SKM-1 (cell line): ENCODE measurements around the gene SLC22A13.
"Not testable (repeated sequence)": the region's sequence is repeated elsewhere in the genome, so short reads cannot be mapped to it uniquely, and the experiment has no call there.

Experiments
- DNase-seq: peaks from one replicate; lab custom pipeline; 2025; ENCODE audit not compliant: unreplicated experiment; lab: John Stamatoyannopoulos, UW

Gene SLC22A13, protein sequence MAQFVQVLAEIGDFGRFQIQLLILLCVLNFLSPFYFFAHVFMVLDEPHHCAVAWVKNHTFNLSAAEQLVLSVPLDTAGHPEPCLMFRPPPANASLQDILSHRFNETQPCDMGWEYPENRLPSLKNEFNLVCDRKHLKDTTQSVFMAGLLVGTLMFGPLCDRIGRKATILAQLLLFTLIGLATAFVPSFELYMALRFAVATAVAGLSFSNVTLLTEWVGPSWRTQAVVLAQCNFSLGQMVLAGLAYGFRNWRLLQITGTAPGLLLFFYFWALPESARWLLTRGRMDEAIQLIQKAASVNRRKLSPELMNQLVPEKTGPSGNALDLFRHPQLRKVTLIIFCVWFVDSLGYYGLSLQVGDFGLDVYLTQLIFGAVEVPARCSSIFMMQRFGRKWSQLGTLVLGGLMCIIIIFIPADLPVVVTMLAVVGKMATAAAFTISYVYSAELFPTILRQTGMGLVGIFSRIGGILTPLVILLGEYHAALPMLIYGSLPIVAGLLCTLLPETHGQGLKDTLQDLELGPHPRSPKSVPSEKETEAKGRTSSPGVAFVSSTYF

DNA sequence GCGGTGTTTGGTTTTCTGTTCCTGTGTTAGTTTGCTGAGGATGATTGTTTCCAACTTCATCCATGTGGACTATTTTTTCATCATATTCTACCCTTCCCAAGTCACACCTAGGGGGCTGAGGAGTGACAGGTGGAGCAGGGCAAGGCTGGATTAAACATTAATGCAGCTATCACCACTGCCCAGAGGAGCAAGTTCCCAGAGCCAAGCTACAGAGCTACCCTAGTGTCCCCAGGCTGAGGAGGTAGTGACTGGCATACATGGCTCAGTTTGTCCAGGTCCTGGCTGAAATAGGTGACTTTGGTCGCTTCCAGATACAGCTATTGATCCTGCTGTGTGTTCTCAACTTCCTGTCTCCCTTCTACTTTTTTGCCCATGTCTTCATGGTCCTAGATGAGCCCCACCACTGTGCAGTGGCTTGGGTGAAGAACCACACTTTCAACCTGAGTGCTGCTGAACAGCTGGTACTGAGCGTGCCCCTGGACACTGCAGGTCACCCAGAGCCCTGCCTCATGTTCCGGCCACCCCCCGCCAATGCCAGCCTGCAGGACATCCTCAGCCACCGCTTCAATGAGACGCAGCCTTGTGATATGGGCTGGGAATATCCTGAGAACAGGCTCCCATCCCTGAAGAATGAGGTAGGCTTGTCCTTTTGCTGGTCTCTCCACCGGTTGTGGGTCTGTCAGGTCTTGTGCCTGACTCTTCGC is at the start of gene SLC22A13:
Gene SLC22A13, plus strand, starts transcription at position 209 of the 704 bp plus-strand sequence. Its CDS starts 49 bp downstream, at position 258.
- DNase-seq: no peak

DNA sequence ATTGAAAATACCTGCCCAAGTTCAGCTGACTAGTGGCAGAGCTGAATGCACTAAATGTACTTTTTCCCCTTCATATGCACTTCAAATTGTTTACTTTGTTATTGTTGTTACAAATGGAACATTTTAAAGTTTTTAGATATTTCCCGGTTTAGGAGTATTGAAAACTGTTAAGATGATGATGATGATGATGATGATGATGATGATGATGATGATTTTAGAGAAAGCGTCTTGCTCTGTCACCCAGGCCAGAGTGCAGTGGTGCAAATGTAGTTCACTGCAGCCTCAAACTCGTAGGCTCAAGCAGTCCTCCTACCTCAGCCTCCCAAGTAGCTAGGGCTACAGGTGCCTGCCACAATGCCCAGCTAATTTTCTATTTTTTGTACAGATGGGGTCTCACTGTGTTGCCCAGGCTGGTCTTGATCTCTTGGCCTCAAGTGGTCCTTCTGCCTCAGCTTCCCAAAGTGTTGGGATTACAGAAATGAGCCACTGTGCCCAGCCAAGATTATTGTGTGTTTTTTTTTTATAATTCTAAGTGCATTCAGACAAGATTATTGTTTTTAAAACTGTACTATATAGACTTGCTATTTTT is 45.9 kb upstream of the SLC22A13 start:
- DNase-seq: no peak

DNA sequence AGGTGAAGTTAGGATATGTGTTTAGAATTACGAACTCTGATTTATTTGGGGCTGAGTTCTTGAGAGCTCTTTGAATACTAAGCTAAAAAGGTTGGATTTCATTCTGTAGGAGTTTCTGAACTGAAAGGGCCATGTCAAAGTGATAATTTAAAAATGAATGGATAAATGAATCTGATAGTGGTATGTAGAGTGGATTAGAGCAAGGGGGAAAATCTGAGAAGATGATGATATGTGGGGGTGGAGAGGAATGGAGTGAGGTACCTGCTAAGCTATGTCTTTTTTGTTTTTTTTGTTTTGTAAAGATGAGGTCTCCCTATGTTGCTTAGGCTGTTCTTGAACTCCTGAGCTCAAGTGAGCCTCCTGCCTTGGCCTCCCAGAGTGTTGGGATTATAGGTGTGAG is 44.6 kb upstream of the SLC22A13 start:
- no peak for DNase-seq

DNA sequence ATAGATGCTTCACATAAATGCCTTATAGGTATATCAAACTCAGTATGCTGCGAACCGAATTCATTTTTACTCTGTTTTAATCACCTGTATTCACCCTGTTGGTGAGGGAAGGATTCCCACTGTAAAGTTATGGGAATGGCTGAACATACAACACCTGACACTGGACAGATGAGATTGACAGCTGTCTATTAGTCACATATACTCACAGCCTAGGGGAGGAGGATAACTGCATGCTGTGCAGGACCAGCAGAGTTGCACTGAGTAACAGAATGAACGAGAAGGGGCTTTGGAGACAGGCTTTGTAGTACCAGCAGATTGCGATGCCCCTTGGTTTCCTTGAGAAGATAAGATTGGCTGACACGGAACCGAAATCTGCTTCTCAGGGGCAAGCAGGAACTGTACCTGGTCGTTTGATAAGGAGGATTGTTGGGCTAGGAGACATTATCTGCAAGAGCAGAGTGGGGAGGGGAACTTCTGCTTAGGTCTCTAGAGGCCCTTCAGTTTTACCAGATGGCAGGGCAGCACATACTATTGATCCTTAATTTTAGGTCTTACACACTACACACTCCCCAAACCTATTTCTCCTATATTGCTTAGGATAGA is 43.5 kb upstream of the SLC22A13 start:
- DNase-seq: no peak

DNA sequence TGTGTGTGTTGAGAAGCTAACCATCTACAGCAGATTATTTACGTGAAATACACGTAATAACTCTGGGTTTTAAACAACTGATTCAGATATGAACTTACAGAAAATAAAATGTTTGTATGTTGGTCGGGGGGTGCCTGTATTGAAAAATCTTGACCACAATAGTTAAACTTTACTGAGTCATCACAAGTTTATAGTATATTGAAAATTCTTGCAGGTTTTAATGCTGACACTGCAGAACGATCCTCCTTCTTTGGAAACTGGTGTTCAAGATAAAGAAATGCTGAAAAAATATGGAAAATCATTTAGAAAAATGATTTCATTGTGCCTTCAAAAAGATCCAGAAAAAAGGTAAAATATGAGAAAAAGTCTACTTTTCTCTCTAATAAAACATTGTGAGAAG is 41.3 kb upstream of the SLC22A13 start:
- DNase-seq: no peak

DNA sequence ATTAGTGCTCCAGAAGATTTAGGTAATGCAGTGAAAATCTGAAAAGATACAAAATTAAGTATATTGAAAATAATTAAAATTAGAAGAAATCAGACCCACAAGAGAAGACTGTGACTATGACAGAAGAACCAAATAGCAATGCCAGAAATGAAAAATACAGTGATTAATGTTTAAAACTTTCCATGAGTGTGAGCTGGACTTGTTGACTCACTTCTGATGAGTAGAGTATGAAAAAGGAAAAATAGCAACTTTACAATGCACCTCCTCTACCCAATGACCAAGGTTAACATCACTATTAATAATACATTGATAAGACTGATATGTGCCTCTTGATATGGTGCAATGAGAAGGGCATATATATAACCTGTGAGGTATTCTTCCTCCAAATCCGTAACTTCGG is 39.3 kb upstream of the SLC22A13 start:
- DNase-seq: no peak

DNA sequence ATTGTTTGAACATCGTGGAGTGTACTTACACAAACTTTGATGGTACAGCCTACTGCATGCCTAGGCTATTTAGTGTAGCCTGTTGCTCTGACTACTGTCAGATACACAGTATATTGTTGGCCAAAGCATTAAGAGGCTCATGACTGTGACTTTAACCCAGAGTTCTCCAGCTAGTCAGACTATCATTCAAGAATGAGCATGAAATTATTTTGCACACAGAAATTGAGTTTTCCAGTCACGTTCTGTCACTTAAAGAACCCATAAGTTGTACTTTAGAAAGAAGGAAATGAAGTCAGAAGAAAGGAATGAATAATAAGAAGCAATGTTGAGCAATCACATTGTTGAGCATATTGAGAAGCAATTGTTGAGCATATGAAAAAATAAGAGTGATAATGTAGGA is 37.6 kb upstream of the SLC22A13 start:
- DNase-seq: no peak

DNA sequence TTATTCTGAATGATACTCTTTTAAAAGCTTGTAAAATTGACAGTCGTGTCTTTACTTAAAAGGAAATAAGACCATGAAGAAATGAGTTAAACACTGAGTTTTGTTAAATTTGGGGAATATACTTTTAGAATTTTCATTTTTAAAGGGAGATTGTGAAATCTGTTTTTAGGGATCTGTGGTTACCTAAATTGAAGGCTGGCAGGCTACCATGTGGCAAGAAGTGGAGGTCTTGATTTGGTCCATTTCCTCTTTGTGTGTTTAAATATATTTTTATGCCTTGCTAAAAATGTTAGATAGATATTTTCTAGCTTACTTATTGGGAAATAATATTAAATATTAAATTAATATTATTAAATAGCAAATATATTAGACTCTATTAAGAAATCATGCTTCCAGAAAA is 36.6 kb upstream of the SLC22A13 start:
- DNase-seq: no peak

DNA sequence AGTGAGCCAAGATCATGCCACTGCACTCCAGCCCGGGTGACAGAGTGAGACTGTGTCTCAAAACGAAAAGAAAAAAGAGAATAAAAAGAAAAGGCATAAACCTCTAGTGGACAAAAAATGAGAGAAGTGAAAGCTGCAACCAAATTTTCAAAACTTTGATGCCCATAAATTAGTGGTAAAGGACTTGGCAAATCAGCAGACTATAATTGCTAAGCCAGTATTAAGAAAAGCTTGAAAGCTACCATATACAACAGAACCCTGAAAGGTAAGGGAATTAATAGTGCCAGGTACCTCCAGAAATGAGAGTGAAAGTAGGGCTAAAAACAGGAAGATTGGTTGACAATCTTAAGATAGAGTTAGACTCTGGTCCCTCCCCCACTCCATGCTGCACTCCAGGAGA is 32.9 kb upstream of the SLC22A13 start:
- DNase-seq: no peak

DNA sequence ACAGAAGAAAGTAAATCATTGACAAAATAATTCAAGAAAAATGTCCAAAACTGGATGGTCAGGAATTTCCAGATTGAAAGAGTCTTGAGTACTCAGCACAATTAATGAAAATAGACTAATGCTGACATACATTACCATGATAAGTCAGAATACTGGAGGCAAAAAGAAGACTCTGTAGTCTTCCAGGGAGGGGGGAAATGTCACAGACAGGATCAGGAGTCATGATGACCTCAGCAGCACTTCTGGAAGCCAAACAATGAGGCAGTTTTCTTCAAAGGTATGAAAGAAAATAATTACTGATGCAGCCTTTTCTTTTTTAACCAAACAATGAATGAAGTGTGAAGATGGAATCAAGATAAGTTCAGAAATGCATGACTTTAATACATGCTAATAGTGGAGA is 30.1 kb upstream of the SLC22A13 start:
- DNase-seq: no peak

DNA sequence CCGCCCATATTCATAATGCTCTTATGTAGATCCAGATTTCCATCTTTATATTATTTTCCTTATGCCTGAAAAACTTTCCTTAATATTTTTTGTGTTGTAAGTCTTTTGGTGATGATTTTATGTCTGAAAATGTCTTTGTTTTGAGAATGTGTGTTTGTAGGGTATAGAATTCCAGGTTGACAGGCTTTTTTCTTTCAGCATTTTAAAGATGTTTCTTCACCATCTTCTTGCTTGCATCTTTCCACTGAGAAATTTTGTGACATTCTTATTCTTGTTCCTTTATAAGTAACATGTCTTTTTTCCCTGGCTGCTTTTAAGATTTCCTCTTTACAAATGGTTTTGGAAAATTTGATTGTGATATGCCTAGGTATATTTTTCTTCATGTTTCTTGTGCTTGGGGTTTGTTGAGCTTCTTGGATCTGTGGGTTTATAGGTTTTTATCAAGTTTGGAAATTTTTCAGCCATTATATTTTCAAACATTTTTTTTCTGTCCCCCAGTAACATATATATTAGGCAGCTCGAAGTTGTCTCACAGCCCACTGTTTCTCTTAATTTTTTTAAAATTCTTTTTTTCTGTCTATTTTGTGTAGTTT is 27.1 kb upstream of the SLC22A13 start:
- no peak for DNase-seq

DNA sequence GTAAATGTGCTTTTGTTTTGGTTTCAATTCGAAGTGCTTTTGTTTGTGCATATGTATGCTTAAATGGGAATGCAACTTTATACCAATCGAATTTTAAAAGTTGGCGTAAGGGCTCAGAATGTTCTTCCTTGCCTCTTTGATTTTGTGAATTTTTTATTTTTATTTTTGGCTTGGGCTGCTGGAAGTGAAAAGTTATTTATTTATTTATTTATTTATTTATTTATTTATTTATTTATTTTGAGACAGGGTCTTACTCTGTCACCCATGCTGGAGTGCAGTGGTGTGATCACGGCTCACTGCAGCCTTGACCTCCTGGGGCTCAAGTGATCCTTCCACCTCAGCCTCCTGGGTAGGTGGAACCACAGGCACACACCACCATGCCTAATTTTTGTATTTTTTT is 22.8 kb upstream of the SLC22A13 start:
- not testable (repeated sequence) for DNase-seq

DNA sequence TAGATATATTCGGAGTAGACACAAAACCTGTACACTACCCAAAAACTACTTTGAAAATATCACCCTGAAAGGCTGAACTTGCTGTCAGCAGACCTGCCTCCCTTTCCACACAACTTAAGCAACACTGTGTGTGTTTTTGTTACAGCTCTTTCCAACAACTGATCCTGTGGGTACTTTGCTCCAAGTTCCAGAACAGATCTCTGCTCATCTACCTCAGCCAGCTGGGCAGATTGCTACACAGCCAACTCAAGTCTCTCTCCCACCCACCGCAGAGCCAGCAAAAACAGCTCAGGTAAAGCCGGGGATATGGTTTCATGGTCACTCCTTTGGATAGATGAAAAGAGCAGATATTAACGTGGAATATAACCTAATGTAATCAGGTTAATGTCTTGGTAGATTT is 19.7 kb upstream of the SLC22A13 start:
- DNase-seq: no peak

DNA sequence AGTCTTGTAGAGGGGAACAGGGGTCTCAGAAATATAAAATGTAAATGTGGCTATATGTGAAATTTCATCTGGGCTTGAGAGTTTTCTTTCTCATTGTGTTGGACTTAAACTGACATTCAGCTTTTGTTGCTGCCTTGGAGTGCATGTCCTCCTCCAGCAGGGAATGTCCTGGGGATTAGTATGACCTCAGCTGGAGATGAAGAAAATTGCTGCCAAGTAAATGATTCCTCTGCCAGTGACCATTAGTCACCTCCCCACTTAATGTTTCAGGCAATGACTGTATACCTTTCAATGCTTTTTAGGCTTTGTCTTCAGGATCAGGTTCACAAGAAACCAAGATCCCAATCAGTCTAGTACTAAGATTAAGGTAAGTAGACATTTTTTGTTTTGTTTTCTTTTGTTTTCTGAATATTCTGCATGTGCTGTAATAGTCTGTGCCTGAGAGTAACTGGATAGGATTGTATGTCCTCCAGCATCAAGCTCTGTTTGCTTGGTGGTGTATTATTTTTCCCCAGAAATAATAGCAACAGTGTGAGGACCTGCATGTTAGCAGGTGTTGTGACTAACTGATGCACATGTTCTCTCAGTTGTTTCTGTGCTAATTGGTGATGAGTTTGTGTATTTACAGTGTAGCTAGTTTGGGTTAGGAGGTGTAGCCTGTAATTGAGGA is 18.1 kb upstream of the SLC22A13 start:
- no peak for DNase-seq

DNA sequence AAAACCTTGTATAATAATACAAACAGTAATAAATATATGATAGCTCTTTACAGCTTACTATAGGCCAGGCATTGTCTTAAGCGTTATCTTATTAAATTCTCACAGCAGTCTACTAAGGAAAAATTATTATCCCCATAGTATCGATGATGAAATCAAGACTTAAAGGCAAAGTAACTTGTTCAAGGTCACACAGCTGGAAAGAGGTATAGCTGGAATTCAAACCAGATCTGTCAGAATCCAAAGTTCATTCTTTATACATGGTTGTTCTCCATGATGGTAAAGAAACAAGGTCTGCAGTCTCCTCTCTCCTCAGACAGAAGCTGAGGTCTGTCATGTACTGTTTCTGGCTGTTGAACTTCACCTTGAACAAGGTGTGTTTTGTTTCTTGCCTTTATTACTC is 15.4 kb upstream of the SLC22A13 start:
- no peak for DNase-seq

DNA sequence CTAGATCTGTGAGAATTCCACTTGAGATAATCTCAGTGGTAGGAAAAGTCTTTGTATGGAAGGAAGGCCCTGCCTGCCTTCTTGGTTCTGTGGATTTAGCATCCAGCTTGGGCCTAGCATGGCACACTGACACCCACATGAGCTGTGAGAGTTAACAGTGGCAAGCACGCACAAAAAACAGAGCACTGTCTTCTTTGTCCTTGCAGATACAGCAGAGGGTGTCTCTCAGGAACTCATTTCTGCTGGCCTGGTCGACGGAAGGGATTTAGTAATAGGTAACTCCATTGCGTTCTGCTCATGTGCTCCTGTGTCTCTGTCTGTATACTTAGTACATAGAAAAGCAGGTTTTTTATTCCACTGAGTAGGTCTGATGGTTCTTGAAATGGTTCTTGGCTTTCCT is 14.4 kb upstream of the SLC22A13 start:
- no peak for DNase-seq

DNA sequence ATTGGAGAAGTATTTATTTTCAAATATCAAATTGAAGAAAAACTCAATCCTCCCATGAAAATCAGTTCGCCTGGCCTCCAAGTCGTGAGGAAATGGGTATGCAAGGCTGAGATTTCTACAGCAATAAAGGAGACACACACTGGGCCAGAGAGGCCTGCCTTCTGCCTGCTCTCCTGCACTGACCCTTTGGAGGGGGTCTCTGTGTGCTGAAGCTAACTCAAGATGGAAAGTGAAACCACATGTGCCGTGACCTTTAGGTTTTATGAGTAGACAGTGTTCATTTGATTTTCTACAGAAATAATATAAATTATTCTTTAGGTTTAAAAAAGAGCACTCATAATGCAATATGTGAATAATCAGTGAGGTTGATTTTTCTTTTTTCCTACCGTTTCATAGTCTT is 11.9 kb upstream of the SLC22A13 start:
- DNase-seq: no peak

DNA sequence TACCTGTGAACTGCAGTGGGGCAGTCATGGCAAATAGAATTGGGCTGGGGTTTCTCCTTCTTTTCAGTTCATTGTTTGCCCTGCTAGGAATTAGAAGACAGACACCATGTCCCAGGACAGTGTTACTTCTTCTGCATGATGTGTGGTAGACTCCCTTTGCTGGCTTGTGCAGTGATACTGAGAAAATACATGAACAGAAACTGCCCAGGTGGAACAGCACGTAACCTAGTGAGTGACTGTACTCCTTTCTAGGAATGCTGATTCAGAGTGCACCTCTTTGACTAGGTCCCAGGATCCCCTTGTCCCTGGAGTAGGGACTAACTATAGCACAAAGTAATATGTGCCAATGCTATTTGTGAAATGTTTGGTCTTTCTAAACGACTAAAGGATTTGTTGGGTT is 10.7 kb upstream of the SLC22A13 start:
- DNase-seq: no peak

DNA sequence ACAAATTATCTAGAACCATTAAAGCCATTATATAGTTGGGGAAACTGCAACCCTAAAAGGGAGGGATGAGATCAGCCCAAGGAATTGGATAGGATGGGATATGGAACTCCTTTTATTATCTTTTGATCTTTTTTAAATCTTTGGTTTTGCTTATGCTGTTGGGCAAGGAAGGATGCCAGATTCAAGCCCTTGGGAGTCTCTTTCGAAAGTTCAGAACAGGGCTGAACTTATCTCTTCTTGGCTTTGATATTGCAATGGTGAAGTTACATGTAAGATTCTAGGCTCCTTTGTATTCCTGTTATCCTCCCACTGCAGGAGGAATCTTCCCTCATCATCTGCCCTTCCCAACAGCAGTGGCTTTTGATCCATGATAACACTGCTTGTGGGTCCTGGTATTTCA is 10.0 kb upstream of the SLC22A13 start:
- DNase-seq: no peak

DNA sequence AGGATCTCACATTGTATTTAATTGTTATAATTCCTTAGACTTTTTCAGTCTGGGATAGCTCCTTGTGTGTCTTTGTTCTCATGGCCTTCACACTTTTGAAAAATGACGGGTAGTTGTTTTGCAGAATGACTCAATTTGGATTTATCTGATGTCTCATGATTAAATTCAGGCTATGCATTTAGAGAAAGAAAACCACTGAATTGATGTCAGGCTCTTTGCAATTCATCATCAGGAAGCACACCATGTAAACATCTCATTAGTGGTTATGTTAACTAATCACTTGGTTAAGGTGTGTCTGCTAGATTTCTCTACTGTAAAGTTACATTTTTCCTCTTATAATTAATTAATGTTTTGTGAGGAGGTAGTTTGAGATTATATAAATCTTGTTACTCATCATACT is 8.0 kb upstream of the SLC22A13 start:
- DNase-seq: no peak

DNA sequence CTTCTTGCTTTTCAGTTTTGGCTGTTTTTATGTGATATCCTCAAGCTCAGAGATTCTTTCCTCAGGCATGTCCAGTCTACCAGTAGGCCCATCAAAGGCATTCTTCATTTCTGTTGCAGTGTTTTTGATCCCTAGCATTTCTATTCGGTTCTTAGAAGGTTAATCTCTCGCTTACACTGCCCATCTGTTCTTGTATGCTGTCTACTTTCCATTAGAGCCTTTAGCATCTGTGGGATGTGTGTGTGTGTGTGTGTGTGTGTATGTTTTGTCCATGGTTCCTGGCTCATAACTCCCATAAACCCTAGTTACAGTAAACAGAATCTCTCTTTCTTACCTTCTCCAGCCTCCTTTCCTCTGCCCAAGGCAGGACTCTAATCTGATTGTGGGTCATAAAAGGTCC is 5.1 kb upstream of the SLC22A13 start:
- no peak for DNase-seq
